ENCODE data around the gene PWP2.

- TF ChIP-seq CTCF (conservative IDR thresholded peaks at IDR 0.05; ENCODE audit: low read depth, low read length) (no peak), POLR2A (IDR thresholded peaks at IDR 0.05; ENCODE audit: low read depth, low read length) (no peak), RCOR1 (IDR thresholded peaks at IDR 0.05; ENCODE audit: insufficient replicate concordance, low read length) (no peak)
Measured at GRCh38 chr21:44066116-44066515, 41.1 kb upstream of the PWP2 start.

All from IMR-90 (cell line).